Neural cell (in vitro differentiated cells): Measurements from ENCODE around the gene AHNAK2. TPM values are rescaled to one million over a fixed set of nuclear protein-coding genes. Genes with fewer than 3 reads are reported as not detected.
"Not testable (repeated sequence)": the region's sequence is repeated elsewhere in the genome, so short reads cannot be mapped to it uniquely, and the experiment has no call there.

Experiments
- H2AFZ ChIP-seq: fragments of 200-600, 300-800 bp; sonication (generic), shearing (Covaris generic); 2 replicates; pipeline ENCODE4 v1.6.0; 2014; ENCODE audit warnings: low read depth, mild to moderate bottlenecking, antibody characterized with exemption, low read length, moderate library complexity
- H3F3A ChIP-seq: fragments of 200-600 bp; shearing (Covaris generic); 2 replicates; pipeline ENCODE4 v1.6.1; 2016; ENCODE audit warnings: mild to moderate bottlenecking, moderate library complexity, mixed read lengths, antibody characterized with exemption, low read length; ENCODE audit not compliant: insufficient read depth, poor library complexity, severe bottlenecking
- H3K27ac ChIP-seq: fragments of 200-600, 300-800 bp; sonication (generic), shearing (Covaris generic); 2 replicates; pipeline ENCODE4 v1.5.1; 2014; ENCODE audit warnings: mild to moderate bottlenecking, low read length, moderate library complexity
- H3K27me3 ChIP-seq: fragments of 300-800, 200-600 bp; sonication (generic), shearing (Covaris generic); 2 replicates; pipeline ENCODE4 v1.6.0; 2014; ENCODE audit warnings: mild to moderate bottlenecking, low read depth, low read length, moderate library complexity; ENCODE audit not compliant: insufficient read depth
- H3K36me3 ChIP-seq: fragments of 300-800, 200-600 bp; sonication (generic), shearing (Covaris generic); 2 replicates; pipeline ENCODE4 v1.5.1; 2014; ENCODE audit warnings: mild to moderate bottlenecking, antibody characterized with exemption, low read length, moderate library complexity; ENCODE audit not compliant: insufficient read depth
- H3K4me2 ChIP-seq: fragments of 300-800, 200-600 bp; sonication (generic), shearing (Covaris generic); 2 replicates; pipeline ENCODE4 v1.6.0; 2014; ENCODE audit warnings: mild to moderate bottlenecking, low read length
- H3K4me3 ChIP-seq: fragments of 300-800, 200-600 bp; sonication (generic), shearing (Covaris generic); 2 replicates; pipeline ENCODE4 v1.5.1; 2014; ENCODE audit warnings: mild to moderate bottlenecking, low read length, moderate library complexity
- H3K79me2 ChIP-seq: fragments of 200-600 bp; shearing (Covaris generic); replicated peaks from 2 replicates; pipeline ENCODE4 v1.6.0; 2014; ENCODE audit warnings: mild to moderate bottlenecking, low read length, moderate library complexity; ENCODE audit not compliant: insufficient read depth
- H3K9ac ChIP-seq: fragments of 300-800, 200-600 bp; sonication (generic), shearing (Covaris generic); 2 replicates; pipeline ENCODE4 v1.6.1; 2016; ENCODE audit warnings: mild to moderate bottlenecking, low read length, mixed read lengths
- H3K9me2 ChIP-seq: fragments of 200-600 bp; shearing (Covaris generic); 2 replicates; pipeline ENCODE4 v1.6.1; 2016; ENCODE audit warnings: mild to moderate bottlenecking, low read length, mixed read lengths; ENCODE audit not compliant: insufficient read depth
- H3K9me3 ChIP-seq: fragments of 200-600, 300-800 bp; sonication (generic), shearing (Covaris generic); 2 replicates; pipeline ENCODE4 v1.6.1; 2016; ENCODE audit warnings: mild to moderate bottlenecking, mixed run types, low read length, moderate library complexity, mixed read lengths
- H4K20me1 ChIP-seq: fragments of 200-600 bp; shearing (Covaris generic); 2 replicates; pipeline ENCODE4 v1.6.1; 2016; ENCODE audit warnings: mild to moderate bottlenecking, mixed run types; ENCODE audit not compliant: insufficient read depth
- polyA plus RNA-seq: library from polyadenylated mRNA; depleted of rRNA; stranded (reverse); fragments of >200 nt; gene quantifications from 2 replicates; pipeline ENCODE4 v1.2.3, GENCODE V29; 2014

The AHNAK2 gene
- polyA plus RNA-seq, 1 donor from 2014 or later: 1.4 TPM

DNA sequence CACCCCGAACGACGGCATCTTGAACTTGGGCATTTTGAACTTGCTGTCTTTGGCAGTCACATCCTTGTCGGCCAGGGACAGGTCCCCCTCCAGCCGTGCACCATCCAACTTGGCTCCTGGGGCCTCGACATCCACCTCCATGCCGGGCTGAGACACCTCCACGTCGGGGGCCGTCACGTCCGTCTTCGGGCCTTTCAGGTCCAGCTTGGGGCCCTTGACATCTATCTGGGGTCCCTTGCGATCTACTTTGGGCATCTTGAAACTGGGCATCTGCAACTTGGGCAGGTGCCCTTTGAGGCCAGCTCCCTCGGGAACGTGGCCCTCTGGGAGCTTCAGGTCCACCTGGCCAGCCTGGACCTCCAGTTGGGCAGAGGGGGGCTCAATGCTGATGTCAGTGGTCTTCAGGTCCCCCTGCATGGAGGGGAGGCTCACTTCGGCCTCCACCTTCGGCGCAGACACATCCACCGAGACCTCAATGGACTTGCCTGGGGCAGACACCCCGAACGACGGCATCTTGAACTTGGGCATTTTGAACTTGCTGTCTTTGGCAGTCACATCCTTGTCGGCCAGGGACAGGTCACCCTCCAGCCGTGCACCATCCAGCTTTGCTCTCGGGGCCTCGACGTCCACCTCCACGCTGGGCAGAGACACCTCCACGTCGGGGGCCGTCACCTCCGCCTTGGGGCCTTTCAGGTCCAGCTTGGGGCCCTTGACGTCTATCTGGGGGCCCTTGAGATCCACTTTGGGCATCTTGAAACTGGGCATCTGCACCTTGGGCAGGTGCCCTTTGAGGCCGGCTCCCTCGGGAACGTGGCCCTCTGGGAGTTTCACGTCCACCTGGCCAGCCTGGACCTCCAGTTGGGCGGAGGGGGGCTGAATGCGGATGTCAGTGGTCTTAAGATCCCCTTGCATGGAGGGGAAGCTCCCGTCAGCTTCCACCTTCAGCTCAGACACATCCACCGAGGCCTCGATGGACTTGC is 31.9 kb downstream of the AHNAK2 start:
- not testable (repeated sequence) for H3K4me2 ChIP-seq, H3K79me2 ChIP-seq, H3K27ac ChIP-seq, H3K9ac ChIP-seq, H3K36me3 ChIP-seq, H4K20me1 ChIP-seq, H3F3A ChIP-seq, H3K9me3 ChIP-seq, H3K27me3 ChIP-seq, H3K4me3 ChIP-seq, H3K9me2 ChIP-seq, H2AFZ ChIP-seq

DNA sequence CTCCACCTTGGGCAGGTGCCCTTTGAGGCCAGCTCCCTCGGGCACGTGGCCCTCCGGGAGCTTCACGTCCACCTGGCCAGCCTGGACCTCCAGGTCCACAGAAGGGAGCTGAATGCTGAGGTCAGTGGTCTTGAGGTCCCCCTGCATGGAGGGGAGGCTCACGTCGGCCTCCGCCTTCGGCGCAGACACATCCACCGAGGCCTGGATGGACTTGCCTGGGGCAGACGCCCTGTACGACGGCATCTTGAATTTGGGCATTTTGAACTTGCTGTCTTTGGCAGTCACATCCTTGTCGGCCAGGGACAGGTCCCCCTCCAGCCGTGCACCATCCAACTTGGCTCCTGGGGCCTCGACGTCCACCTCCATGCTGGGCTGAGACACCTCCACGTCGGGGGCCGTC is 32.9 kb downstream of the AHNAK2 start:
- not testable (repeated sequence) for H2AFZ ChIP-seq, H3K36me3 ChIP-seq, H3K9me2 ChIP-seq, H4K20me1 ChIP-seq, H3F3A ChIP-seq, H3K79me2 ChIP-seq, H3K27ac ChIP-seq, H3K9me3 ChIP-seq, H3K4me2 ChIP-seq, H3K9ac ChIP-seq, H3K4me3 ChIP-seq, H3K27me3 ChIP-seq

DNA sequence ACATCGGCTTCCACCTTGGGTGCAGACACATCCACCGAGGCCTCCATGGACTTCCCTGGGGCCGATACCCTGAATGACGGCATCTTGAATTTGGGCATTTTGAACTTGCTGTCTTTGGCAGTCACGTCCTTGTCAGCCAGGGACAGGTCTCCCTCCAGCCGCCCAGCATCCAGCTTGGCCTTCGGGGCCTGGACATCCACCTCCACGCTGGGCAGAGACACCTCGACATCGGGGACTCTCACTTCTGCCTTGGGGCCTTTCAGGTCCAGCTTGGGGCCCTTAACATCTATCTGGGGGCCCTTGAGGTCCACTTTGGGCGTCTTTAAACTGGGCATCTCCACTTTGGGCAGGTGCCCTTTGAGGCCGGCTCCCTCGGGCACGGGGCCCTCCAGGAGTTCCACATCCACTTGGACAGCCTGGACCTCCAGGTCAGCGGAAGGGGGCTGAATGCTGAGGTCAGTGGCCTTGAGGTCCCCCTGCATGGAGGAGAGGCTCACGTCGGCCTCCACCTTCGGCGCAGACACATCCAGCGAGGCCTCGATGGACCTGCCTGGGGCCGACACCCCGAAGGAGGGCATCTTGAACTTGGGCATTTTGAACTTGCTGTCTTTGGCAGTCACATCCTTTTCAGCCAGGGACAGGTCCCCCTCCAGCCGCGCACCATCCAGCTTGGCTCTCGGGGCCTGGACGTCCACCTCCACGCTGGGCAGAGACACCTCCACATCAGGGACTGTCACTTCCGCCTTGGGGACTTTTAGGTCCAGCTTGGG is 33.6 kb downstream of the AHNAK2 start:
- H2AFZ ChIP-seq, H4K20me1 ChIP-seq, H3K27me3 ChIP-seq, H3K4me3 ChIP-seq, H3K79me2 ChIP-seq, H3K27ac ChIP-seq, H3K36me3 ChIP-seq, H3K4me2 ChIP-seq, H3K9ac ChIP-seq, H3K9me2 ChIP-seq, H3F3A ChIP-seq, H3K9me3 ChIP-seq: not testable (repeated sequence)

DNA sequence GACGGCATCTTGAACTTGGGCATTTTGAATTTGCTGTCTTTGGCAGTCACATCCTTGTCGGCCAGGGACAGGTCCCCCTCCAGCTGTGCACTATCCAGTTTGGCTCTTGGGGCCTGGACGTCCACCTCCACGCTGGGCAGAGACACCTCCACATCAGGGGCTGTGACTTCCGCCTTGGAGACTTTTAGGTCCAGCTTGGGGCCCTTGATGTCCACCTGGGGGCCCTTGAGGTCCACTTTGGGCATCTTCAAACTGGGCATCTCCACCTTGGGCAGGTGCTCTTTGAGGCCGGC is 34.2 kb downstream of the AHNAK2 start:
- not testable (repeated sequence) for H3K4me2 ChIP-seq, H3K9me3 ChIP-seq, H2AFZ ChIP-seq, H4K20me1 ChIP-seq, H3K79me2 ChIP-seq, H3K27ac ChIP-seq, H3K4me3 ChIP-seq, H3F3A ChIP-seq, H3K36me3 ChIP-seq, H3K9me2 ChIP-seq, H3K27me3 ChIP-seq, H3K9ac ChIP-seq

DNA sequence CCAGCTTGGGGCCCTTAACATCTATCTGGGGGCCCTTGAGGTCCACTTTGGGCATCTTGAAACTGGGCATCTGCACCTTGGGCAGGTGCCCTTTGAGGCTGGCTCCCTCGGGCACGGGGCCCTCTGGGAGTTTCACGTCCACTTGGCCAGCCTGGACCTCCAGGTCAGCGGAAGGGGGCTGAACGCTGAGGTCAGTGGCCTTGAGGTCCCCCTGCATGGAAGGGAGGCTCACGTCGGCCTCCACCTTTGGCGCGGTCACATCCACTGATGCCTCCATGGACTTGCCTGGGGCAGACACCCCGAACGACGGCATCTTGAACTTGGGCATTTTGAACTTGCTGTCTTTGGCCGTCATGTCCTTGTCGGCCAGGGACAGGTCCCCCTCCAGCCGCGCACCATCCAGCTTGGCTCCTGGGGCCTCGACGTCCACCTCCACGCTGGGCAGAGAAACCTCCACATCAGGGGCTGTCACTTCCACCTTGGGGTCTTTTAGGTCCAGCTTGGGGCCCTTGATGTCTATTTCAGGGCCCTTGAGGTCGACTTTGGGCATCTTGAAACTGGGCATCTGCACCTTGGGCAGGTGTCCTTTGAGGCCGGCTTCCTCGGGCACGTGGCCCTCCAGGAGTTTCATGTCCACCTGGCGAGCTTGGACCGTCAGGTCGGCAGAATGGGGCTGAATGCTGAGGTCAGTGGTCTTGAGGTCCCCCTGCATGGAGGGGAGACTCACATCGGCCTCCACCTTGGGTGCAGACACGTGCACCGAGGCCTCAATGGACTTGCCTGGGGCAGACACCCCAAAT is 34.8 kb downstream of the AHNAK2 start:
- not testable (repeated sequence) for H3K9me2 ChIP-seq, H3K27me3 ChIP-seq, H3K9me3 ChIP-seq, H3K27ac ChIP-seq, H3F3A ChIP-seq, H3K9ac ChIP-seq, H3K4me3 ChIP-seq, H3K4me2 ChIP-seq, H4K20me1 ChIP-seq, H2AFZ ChIP-seq, H3K79me2 ChIP-seq, H3K36me3 ChIP-seq
